Neural progenitor cell (in vitro differentiated cells): ENCODE data around the gene CDH23.

Source experiments
- CTCF ChIP-seq: fragments of 200-600 bp; sonication (generic); IDR thresholded peaks from 2 replicates; pipeline ENCODE4 v1.5.1; 2017; ENCODE audit warnings: antibody characterized with exemption, mild to moderate bottlenecking
- EZH2 ChIP-seq: fragments of 200-600 bp; sonication (generic); IDR thresholded peaks from 2 replicates; pipeline ENCODE4 v1.6.1; 2017; ENCODE audit warnings: antibody characterized with exemption, mild to moderate bottlenecking, moderate library complexity
- EZH2phosphoT487 ChIP-seq: fragments of 200-600 bp; sonication (generic); IDR thresholded peaks from 2 replicates; pipeline ENCODE4 v1.6.1; 2017; ENCODE audit warnings: antibody characterized with exemption

- TF ChIP-seq CTCF (no peak), EZH2 (no peak), EZH2phosphoT487 (no peak)
Measured at GRCh38 chr10:71539442-71540118, 142.9 kb downstream of the CDH23 start.
